Mesendoderm (in vitro differentiated cells): ENCODE data around the gene MARCOL. TPM values are rescaled to one million over a fixed set of nuclear protein-coding genes. Genes with fewer than 3 reads are reported as not detected.

Experiments used
- DNase-seq: peaks from one replicate; pipeline ENCODE4 v3.0.0; 2013
- H2AK5ac ChIP-seq: 2 replicates; pipeline ENCODE4 v1.6.1; 2013; ENCODE audit warnings: low read length, inconsistent platforms
- H2BK120ac ChIP-seq: 2 replicates; pipeline ENCODE4 v1.6.1; 2013; ENCODE audit warnings: low read depth, mild to moderate bottlenecking, low read length, moderate library complexity, mixed read lengths
- H2BK15ac ChIP-seq: replicated peaks from 2 replicates; pipeline ENCODE4 v1.6.1; 2013; ENCODE audit warnings: low read depth, mild to moderate bottlenecking, moderate library complexity
- H2BK5ac ChIP-seq: 2 replicates; pipeline ENCODE4 v1.6.1; 2013; ENCODE audit warnings: low read length, inconsistent platforms
- H3K18ac ChIP-seq: 2 replicates; pipeline ENCODE4 v1.6.1; 2013; ENCODE audit warnings: mild to moderate bottlenecking, low read length, mixed read lengths
- H3K23ac ChIP-seq: one replicate; pipeline ENCODE4 v1.6.1; 2013; ENCODE audit warnings: low read length
- H3K27ac ChIP-seq: 2 replicates; pipeline ENCODE4 v1.5.1; 2013; ENCODE audit warnings: low read depth, mild to moderate bottlenecking, inconsistent platforms, low read length, moderate library complexity
- H3K27me3 ChIP-seq: 2 replicates; pipeline ENCODE4 v1.6.1; 2013; ENCODE audit warnings: low read length, control low read depth, mild to moderate bottlenecking, inconsistent platforms; ENCODE audit not compliant: insufficient read depth, poor library complexity
- H3K36me3 ChIP-seq: 2 replicates; pipeline ENCODE4 v1.6.1; 2013; ENCODE audit warnings: low read length, inconsistent platforms; ENCODE audit not compliant: control insufficient read depth, insufficient read depth
- H3K4ac ChIP-seq: one replicate; pipeline ENCODE4 v1.6.1; 2013; ENCODE audit warnings: low read depth, mild to moderate bottlenecking, low read length, moderate library complexity
- H3K4me1 ChIP-seq: 2 replicates; pipeline ENCODE4 v1.6.1; 2013; ENCODE audit warnings: low read depth, low read length, inconsistent platforms; ENCODE audit not compliant: control insufficient read depth
- H3K4me2 ChIP-seq: 2 replicates; pipeline ENCODE4 v1.6.1; 2013; ENCODE audit warnings: low read length
- H3K4me3 ChIP-seq: 2 replicates; pipeline ENCODE4 v1.5.1; 2013; ENCODE audit warnings: mild to moderate bottlenecking, low read length
- H3K56ac ChIP-seq: one replicate; pipeline ENCODE4 v1.6.1; 2013; ENCODE audit warnings: low read length
- H3K79me1 ChIP-seq: 2 replicates; pipeline ENCODE4 v1.6.1; 2013; ENCODE audit warnings: low read length, inconsistent platforms
- H3K79me2 ChIP-seq: 2 replicates; pipeline ENCODE4 v1.6.1; 2013; ENCODE audit warnings: mild to moderate bottlenecking, low read length; ENCODE audit not compliant: control insufficient read depth, insufficient read depth
- H3K9ac ChIP-seq: 2 replicates; pipeline ENCODE4 v1.6.1; 2013; ENCODE audit warnings: low read length, inconsistent platforms
- H4K5ac ChIP-seq: one replicate; pipeline ENCODE4 v1.6.1; 2013; ENCODE audit warnings: low read length
- H4K8ac ChIP-seq: one replicate; pipeline ENCODE4 v1.6.1; 2013; ENCODE audit warnings: low read depth, mild to moderate bottlenecking, control low read depth, low read length, moderate library complexity
- WGBS: extraction: QIAGEN DNeasy Blood & Tissue Kit; methylation state at CpG from one replicate; pipeline ENCODE4 v1.1.7; 2013; ENCODE audit warnings: low lambda C conversion rate, missing lambda C conversion rate; ENCODE audit not compliant: insufficient coverage; ENCODE audit errors: extremely low coverage; 5-methylcytosine and 5-hydroxymethylcytosine counted together
- polyA plus RNA-seq, 2 experiments: library from polyadenylated mRNA; stranded (reverse); fragments of 200-250 nt; gene quantifications; one replicate each; pipeline ENCODE4 v1.2.3, GENCODE V29; 2013

MARCOL gene
- polyA plus RNA-seq (2013, experiment 1 of 2) = not detected
- not detected for polyA plus RNA-seq (2013, experiment 2 of 2)

GRCh38 chr5:148238418-148238794 is at the start of gene MARCOL:
Gene MARCOL, plus strand, starts transcription at chr5:148238525. Its CDS starts 73 bp downstream, at chr5:148238598.
- no peak within 1 kb of the TSS for H3K4me2 ChIP-seq
- H3K79me2 ChIP-seq = no peaks in the 10 kb centered on the region
- H3K18ac ChIP-seq = no peak within 1 kb of the TSS
- no peak within 1 kb of the TSS for H3K27ac ChIP-seq
- H3K79me1 ChIP-seq = no peaks in the 10 kb centered on the region
- no peaks in the 10 kb centered on the region for H3K27me3 ChIP-seq
- no peak within 1 kb of the TSS for H3K23ac ChIP-seq
- H3K4ac ChIP-seq = no peak within 1 kb of the TSS
- no peak within 1 kb of the TSS for H3K4me3 ChIP-seq
- no peak within 1 kb of the TSS for H2BK15ac ChIP-seq
- no peak within 1 kb of the TSS for H2BK5ac ChIP-seq
- no peak within 1 kb of the TSS for H4K8ac ChIP-seq
- no peaks in the 10 kb centered on the region for H3K4me1 ChIP-seq
- no peak within 1 kb of the TSS for H2AK5ac ChIP-seq
- WGBS = no CpG with 5 or more reads among the region's 2 CpGs
- no peak for DNase-seq
- H3K9ac ChIP-seq = no peak within 1 kb of the TSS
- no peaks in the 10 kb centered on the region for H3K36me3 ChIP-seq
- H3K56ac ChIP-seq = no peak within 1 kb of the TSS
- H4K5ac ChIP-seq = no peak within 1 kb of the TSS
- H2BK120ac ChIP-seq = no peak within 1 kb of the TSS

- H3K4me3 ChIP-seq = no peak overlapping the region
- no peak overlapping the region for H4K5ac ChIP-seq
- no peak for DNase-seq
- H3K4ac ChIP-seq = no peak overlapping the region
- no CpG with 5 or more reads among the region's 1 CpG for WGBS
- no peak overlapping the region for H2AK5ac ChIP-seq
- H2BK120ac ChIP-seq = no peak overlapping the region
- H3K18ac ChIP-seq = no peak overlapping the region
- no peaks in the 10 kb centered on the region for H3K4me1 ChIP-seq
- no peak overlapping the region for H3K27ac ChIP-seq
- no peaks in the 10 kb centered on the region for H3K79me2 ChIP-seq
- H3K27me3 ChIP-seq = no peaks in the 10 kb centered on the region
- no peaks in the 10 kb centered on the region for H3K79me1 ChIP-seq
- H4K8ac ChIP-seq = no peak overlapping the region
- no peak overlapping the region for H3K56ac ChIP-seq
- H3K23ac ChIP-seq = no peak overlapping the region
- no peak overlapping the region for H2BK5ac ChIP-seq
- no peak overlapping the region for H3K9ac ChIP-seq
- H3K4me2 ChIP-seq = no peak overlapping the region
- H2BK15ac ChIP-seq = no peak overlapping the region
- no peaks in the 10 kb centered on the region for H3K36me3 ChIP-seq
Observed at GRCh38 chr5:148191010-148191409, 47.3 kb upstream of the MARCOL start.

- H3K79me1 ChIP-seq = no peaks in the 10 kb centered on the region
- no peak overlapping the region for H3K4me3 ChIP-seq
- H3K56ac ChIP-seq = no peak overlapping the region
- H3K23ac ChIP-seq = no peak overlapping the region
- H3K18ac ChIP-seq = no peak overlapping the region
- H3K27ac ChIP-seq = no peak overlapping the region
- H3K4me2 ChIP-seq = no peak overlapping the region
- no peak overlapping the region for H2BK5ac ChIP-seq
- H2BK15ac ChIP-seq = no peak overlapping the region
- no peak overlapping the region for H3K4ac ChIP-seq
- H2BK120ac ChIP-seq = no peak overlapping the region
- H3K27me3 ChIP-seq = no peaks in the 10 kb centered on the region
- H4K8ac ChIP-seq = no peak overlapping the region
- H3K9ac ChIP-seq = no peak overlapping the region
- H3K4me1 ChIP-seq = no peaks in the 10 kb centered on the region
- no peak overlapping the region for H4K5ac ChIP-seq
- no peaks in the 10 kb centered on the region for H3K36me3 ChIP-seq
- no peaks in the 10 kb centered on the region for H3K79me2 ChIP-seq
- no peak overlapping the region for H2AK5ac ChIP-seq
- DNase-seq = no peak
- WGBS = no CpG with 5 or more reads among the region's 1 CpG
Observed at GRCh38 chr5:148193202-148193601, 45.1 kb upstream of the MARCOL start.

DNA sequence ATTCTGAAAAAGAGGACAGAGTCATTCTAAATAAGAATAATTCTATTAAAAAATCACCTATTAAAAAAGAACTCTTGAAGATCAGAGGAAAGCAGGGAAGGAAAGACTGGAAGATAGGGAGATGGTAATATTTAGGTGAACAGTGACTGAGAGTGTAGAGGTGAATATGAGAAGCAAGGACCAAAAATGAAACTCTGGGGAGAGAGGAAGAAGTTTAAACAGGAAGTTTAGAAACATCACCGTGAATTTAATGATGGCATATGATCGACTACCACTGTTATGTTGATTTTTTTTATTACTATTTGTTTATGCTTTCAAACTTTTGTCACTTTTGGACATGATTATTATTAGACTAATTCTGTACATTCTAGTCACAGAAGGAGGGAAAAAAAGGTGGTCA is 37.2 kb upstream of the MARCOL start:
- Histone ChIP-seq H2BK120ac (no peak overlapping the region), H3K9ac (no peak overlapping the region), H3K56ac (no peak overlapping the region), H3K27me3 (no peaks in the 10 kb centered on the region), H3K4ac (no peak overlapping the region), H2BK15ac (no peak overlapping the region), H3K23ac (no peak overlapping the region), H2BK5ac (no peak overlapping the region), H3K4me1 (no peaks in the 10 kb centered on the region), H4K8ac (no peak overlapping the region), H3K79me1 (no peaks in the 10 kb centered on the region), H3K27ac (no peak overlapping the region), H2AK5ac (no peak overlapping the region), H3K18ac (no peak overlapping the region), H3K4me3 (no peak overlapping the region), H3K4me2 (no peak overlapping the region), H3K36me3 (no peaks in the 10 kb centered on the region), H3K79me2 (no peaks in the 10 kb centered on the region), H4K5ac (no peak overlapping the region)
- no peak for DNase-seq
- no CpG with 5 or more reads among the region's 2 CpGs for WGBS

DNA sequence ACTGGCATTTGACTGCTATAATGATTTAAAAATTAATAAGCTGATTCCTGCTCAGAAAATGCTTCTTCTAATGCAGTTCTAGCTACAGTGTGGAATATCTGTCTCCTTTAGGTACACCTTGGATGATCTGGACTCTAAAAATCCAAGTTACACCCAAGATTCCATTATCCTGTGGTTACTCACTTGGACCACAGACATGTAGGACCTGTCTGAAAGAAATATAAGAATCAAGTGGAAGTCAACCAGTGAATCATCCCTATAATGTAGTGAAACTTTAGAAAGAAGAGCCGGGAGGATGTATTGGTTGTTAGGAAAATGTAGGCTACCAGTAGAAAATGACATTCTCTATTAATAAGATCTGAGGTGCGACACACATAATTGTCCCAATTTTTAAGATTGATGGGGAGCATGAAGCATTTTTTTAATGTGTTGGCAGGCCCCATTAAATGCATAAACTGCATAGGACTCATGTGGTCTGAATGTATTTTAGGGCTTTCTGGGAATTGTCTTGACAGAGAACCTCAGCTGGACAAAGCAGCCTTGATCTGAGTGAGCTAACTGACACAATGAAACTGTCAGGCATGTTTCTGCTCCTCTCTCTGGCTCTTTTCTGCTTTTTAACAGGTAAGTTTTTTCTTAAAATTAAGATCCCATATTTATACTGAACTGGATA is 35.7 kb upstream of the MARCOL start, which contains the start of gene SPINK6:
Gene SPINK6 (plus strand): TSS at position 512 of the 673 bp plus-strand sequence. CDS start 55 bp downstream, at position 567.
- Histone ChIP-seq H3K27ac (no peak within 1 kb of the TSS), H3K36me3 (no peaks in the 10 kb centered on the region), H3K23ac (no peak within 1 kb of the TSS), H3K18ac (no peak within 1 kb of the TSS), H2BK120ac (no peak within 1 kb of the TSS), H3K79me2 (no peaks in the 10 kb centered on the region), H4K5ac (no peak within 1 kb of the TSS), H3K27me3 (no peaks in the 10 kb centered on the region), H3K4me3 (no peak within 1 kb of the TSS), H3K4ac (no peak within 1 kb of the TSS), H4K8ac (no peak within 1 kb of the TSS), H2BK15ac (no peak within 1 kb of the TSS), H3K4me2 (no peak within 1 kb of the TSS), H2AK5ac (no peak within 1 kb of the TSS), H3K56ac (no peak within 1 kb of the TSS), H3K9ac (no peak within 1 kb of the TSS), H2BK5ac (no peak within 1 kb of the TSS), H3K4me1 (no peaks in the 10 kb centered on the region), H3K79me1 (no peaks in the 10 kb centered on the region)
- DNase-seq = no peak
- no CpG with 5 or more reads among the region's 2 CpGs for WGBS
